Keratinocyte (primary cell): ENCODE data around the gene REL.

Experiments
- EZH2 ChIP-seq: IDR thresholded peaks from one replicate; pipeline ENCODE4 v1.6.1; 2012; ENCODE audit warnings: inconsistent platforms, mild to moderate bottlenecking, low read length, moderate library complexity
- TF ChIP-seq, protein P1 (sequence below), 3 experiments: IDR thresholded peaks in 1 of 3; conservative IDR thresholded peaks in 1 of 3; optimal IDR thresholded peaks in 1 of 3; 2 replicates in 2 of 3; 3 replicates in 1 of 3; pipeline versions ENCODE3 to v1.5.1; 2011; ENCODE audit warnings: low read length in 3 of 3, mild to moderate bottlenecking in 3 of 3, moderate library complexity in 2 of 3, control low read depth in 1 of 3, inconsistent platforms in 1 of 3; ENCODE audit not compliant: insufficient read depth in 2 of 3; ENCODE audit errors: extremely low read depth in 1 of 3

DNA sequence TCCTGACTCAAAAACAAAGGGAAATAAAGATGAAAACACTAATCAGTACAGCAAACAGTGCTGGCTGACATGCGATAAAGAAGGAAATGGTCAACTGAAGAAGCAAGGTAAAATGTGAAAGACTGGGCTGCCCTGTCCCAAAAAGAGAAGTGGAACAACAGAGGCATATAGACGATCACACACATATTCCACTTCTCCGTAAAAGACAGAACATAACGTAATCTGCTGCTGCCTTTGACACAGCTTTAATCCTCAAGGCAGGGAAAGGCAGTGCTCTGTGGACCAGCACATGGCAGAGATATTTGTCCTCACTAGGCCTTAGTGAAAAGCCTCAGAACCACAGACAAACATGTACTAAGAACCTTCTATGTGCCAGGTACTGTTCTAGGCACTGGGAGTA lies 24.3 kb upstream of the REL start:
- TF ChIP-seq, protein P1, sequence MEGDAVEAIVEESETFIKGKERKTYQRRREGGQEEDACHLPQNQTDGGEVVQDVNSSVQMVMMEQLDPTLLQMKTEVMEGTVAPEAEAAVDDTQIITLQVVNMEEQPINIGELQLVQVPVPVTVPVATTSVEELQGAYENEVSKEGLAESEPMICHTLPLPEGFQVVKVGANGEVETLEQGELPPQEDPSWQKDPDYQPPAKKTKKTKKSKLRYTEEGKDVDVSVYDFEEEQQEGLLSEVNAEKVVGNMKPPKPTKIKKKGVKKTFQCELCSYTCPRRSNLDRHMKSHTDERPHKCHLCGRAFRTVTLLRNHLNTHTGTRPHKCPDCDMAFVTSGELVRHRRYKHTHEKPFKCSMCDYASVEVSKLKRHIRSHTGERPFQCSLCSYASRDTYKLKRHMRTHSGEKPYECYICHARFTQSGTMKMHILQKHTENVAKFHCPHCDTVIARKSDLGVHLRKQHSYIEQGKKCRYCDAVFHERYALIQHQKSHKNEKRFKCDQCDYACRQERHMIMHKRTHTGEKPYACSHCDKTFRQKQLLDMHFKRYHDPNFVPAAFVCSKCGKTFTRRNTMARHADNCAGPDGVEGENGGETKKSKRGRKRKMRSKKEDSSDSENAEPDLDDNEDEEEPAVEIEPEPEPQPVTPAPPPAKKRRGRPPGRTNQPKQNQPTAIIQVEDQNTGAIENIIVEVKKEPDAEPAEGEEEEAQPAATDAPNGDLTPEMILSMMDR (optimal IDR thresholded peaks at IDR 0.05 in 1 of 3, IDR thresholded peaks at IDR 0.05 in 1 of 3, conservative IDR thresholded peaks at IDR 0.05 in 1 of 3; ENCODE audit: extremely low read depth in 1 of 3, insufficient read depth in 2 of 3, low read length in 3 of 3) = no peak
- TF ChIP-seq EZH2 = no peak
